NCI-H82 treated with DMSO at 0.1 percent for 48 hours (cell line): ENCODE results near the gene LTB4R.
"Not testable (repeated sequence)": the region's sequence is repeated elsewhere in the genome, so short reads cannot be mapped to it uniquely, and the experiment has no call there.

Experiments
- DNase-seq: peaks from one replicate; lab custom pipeline; 2025; ENCODE audit not compliant: unreplicated experiment; lab: John Stamatoyannopoulos, UW

Gene LTB4R

DNA sequence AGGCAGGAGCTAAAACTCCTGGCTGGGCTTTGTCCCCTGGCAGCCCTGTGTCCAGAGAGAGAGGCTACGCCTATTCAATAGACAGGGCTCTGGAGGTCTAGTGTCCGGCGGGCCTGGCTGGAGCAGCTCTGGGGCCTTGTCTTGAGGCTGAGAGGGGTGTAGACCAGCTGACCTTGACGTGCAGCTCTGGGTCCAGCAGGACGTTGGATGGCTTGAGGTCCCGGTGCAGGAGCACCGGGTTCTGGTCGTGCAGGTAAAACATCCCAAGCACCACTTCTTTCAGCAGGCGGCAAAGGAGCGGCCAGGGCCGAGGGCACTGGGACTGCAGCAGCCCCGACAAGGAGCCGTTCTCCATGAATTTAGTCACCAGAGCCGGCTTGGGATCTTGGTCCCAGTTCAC, 27.5 kb downstream of the LTB4R start:
- DNase-seq = no peak

DNA sequence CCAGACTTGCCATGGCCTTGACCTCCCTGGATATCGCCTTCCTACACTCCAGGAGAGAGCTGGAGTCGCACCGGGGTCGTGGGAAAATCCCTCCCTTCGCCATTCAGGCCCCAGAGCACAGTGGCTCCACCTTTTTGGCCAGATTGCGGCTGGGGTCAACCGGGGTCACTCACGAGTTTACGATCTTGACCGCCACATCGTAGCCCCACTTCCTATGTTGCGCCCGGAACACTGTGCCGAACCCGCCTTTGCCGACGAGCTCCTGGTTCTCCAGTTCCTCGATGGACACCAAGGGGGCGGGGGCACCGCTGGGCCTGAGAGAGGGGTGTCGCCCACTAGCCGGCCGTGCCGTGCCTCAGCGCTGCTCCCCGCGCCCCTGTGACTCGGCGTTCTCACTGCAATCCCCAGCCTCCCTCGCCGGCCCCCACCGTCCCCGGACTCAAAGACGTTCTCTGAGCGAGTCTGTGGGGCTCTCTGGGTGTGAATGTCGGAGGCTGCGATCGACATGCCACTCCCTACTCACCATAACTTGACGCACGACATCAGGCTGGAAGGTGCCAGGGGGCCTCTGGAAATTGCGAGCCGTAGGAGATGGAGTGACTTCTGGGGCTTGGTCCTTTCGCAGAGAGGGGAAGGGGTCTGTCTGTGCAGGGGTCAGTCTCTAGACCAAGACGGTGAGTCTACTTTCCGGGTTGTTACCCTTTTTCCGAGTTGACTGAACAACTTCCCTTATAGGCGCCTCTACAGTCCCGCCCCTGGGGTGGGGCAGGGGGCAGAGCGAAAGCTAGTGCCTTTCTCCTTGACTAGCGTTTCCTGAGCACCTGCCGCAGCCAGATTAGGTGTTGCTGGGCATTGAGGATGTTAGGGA, 28.2 kb downstream of the LTB4R start, which contains the start of gene RIPK3:
RIPK3 (minus strand) TSS at position 708 of the 868 bp plus-strand sequence; CDS start at position 543, 165 bp downstream.
- DNase-seq = no peak

DNA sequence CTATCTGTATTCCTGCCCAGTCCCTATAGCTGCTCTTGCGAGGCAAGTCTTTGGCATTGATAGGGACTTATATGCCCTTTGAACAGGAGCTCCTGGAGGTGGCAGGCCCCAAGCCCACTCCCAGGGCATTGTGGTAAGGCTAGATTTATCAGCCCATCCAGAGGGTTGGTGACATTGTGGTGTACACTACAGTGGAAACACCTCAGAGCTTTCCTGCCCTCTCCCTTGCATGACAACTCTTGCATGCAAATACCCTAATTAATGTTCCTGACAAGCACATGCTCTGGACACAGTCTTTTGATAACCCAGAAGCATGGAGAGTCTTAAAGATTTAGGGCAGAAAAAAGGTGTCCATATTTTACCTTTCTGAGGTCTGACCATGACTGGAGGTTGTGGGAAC, 29.3 kb downstream of the LTB4R start:
- DNase-seq = no peak

DNA sequence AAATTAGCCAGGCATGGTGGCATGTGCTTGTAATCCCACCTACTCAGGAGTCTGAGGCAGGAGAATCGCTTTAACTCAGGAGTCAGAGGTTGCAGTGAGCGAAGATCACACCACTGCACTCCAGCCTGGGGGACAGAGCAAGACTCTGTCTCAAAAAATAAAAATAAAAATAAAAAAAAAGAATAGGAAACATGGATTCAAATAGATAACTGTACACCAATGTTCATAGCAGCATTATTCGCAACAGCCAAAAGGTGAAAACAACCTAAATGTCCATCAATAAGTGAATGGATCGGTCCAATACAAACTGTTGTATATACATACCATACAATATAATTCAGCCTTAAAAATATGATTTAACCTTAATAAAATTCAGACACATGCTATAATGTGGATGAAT, 31.6 kb downstream of the LTB4R start:
- no peak for DNase-seq

DNA sequence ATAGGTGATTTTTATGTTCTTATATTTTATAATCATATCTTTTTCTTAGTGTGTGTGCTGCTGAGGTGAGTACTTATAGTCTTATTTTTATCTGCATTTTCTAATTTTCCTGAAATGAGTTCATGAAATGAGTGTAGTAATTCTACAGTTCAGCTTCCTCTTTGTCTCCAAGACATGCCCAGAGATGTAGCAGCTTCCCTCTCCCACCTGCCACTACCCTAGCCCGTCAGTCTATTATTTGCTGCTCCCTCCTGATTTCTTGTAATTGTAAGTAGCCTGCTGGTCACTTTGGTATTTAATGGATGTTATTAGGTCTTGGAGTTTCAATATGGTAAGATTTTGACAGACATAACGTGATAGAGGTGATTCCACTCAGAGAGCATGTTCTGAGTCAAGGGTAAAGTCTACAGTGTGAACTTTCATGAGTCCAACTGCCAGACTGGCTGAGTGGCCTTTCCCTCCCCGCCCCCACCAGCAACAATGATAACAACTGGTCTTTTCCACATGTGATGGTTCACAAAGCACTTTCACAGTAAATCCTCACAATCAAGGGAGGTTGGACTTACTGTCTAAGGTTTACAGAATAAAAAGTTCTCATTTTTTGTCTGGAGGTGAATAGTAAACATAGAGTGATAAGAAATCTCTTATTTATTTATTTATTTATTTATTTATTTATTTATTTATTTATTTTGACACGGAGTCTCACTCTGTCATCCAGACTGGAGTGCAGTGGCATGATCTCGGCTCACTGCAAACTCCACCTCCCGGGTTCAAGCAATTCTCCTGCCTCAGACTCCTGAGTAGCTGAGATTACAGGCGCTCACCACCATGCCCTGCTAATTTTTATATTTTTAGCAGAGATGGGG, 32.7 kb downstream of the LTB4R start:
- DNase-seq = no peak

DNA sequence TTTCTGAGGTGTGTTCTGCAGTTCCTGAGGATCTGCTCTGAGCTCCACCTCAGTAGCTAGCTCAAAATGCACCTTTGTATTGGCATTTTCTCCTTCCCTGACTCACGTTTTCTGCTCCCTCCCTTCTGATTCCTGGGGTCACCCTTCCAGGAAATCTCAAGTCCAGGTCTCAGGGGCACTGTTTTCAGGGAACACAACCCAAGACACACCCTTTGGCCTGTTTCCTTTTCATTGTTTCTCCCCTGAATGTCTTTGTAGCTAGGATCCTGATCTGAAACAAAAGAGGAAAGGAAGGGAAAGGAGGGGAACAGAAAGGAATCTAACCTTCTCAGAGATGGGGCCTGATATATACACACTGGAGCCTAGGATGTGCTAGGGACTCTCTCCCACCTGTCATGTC, 35.8 kb downstream of the LTB4R start:
- no peak for DNase-seq

DNA sequence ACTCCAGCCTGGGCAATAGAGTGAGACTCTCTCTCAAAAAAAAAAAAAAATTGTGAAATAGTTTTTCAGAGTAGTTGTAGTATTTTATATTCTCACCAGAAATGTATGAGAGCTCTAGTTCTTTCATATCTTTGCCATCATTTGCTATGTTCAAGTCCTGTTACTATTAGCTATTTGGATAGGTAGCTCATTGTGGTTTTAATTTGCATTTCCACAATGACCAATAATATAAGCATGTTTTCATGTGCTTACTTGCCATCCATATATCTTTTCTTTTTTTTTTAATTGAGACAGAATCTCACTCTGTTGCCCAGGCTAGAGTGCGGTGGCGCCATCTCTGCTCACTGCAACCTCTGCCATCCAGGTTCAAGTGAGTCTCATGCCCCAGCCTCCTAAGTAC, 36.9 kb downstream of the LTB4R start:
- DNase-seq = no peak

DNA sequence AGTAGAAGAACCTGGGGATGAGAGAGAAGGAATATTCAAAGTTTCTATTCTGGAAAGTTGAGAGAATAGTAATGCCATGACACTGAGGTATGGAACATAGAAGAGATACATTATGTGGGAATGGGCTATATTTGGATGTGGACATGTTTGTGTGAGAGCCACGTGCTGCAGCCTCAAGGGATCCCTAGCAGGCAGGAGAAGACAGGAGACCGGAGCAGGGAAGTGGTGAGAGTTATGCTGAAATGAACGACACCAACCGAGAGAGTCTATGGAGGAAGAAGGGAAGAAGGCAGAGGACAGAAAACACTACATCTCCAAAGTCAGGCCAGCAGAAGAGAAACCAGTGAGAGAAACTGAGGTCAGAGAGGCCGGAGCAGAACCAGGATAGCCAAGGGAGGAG, 38.4 kb downstream of the LTB4R start:
- no peak for DNase-seq

DNA sequence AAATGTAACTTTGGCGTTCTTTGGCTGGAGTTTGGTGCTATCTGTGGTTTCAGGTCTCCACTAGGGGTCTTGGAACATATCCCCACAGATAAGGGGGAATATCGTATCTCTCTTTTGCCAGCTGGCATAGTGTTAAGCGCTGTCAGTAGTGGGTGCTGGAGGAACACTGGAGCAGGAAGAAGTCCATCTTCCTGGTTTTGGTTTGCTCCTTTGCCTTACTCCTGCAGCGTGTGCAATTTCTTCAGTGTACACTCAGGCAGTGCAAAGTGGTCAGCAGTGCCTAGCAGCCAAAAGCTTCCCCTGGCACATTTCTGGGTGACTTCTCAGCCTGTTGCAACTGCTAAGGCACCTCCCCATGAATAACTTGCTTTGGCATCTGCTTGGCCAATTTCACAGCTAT, 40.2 kb downstream of the LTB4R start:
- DNase-seq = no peak

DNA sequence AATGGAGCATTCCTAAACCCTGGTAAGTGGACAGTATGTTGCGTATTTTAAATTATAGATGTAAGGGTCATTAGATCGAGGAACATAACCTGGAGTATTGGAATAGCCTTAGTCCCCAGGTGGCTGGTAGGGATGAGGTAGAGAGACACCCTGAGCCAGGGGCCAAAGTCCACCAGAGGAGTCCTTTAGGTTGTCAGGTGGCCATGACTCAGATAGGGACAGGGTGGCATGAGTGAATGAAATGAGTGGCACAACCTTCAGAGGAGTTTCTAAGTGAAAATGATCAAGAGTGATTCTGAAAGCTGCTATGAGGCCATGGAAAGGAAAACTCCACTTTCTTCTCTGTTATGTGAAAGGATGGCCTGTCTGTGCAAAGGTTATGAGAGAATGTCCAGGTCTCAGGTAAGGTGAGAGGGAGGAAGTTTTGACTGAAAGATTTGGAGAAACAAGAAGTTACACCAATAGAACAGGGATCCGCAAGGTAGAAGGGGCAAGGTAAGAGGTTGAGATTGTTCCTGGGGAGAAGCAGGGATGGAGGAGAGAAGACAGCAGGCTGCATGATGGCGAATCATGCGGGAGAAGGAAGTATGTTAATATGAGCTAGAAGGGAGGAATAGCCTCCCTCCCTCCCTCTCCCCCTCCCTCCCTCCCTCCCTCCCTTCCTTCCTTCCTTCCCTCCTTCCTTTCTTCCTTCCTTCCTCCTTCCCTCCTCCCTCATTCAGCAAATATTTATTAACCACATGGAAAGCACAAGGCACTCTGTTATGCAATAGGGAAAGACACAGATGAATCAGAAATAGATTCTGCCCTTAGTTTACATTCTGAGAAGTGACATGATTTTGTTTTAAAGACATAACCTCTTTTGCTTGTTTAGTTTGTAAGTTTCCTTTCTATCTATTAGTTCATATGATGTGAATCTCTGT, 42.5 kb downstream of the LTB4R start:
- DNase-seq = no peak

DNA sequence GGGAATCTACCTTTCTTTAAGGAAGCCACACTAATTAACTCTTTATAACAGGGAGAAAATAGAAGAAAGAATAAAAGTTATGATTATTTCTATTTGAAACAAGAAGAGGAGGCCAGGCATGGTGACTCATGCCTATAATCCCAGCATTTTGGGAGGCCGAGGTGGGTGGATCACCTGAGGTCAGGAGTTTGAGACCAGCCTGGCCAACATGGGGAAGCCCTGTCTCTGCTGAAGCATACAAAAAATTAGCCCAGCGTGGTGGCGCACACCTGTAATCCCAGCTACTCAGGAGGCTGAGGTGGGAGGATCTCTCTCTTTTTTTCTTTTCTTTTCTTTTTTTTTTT, 43.2 kb downstream of the LTB4R start:
- not testable (repeated sequence) for DNase-seq

DNA sequence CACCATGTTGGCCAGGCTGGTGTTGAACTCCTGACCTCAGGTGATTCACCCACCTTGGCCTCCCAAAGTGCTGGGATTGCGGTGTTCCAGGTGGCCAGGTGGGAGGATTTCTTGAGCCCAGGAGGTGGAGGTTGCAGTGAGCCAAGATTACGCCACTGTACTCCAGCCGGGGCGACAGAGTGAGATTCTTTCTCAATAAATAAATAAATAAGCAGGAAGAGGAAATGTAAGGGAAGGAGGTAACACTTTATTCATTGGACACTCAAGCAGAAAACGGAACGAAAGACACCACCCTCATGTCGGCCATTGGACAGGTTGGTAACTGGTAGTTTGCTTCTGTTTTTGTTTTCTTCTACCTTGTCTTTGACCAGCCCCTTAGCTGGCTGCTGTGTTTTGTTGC, 43.7 kb downstream of the LTB4R start:
- no peak for DNase-seq

DNA sequence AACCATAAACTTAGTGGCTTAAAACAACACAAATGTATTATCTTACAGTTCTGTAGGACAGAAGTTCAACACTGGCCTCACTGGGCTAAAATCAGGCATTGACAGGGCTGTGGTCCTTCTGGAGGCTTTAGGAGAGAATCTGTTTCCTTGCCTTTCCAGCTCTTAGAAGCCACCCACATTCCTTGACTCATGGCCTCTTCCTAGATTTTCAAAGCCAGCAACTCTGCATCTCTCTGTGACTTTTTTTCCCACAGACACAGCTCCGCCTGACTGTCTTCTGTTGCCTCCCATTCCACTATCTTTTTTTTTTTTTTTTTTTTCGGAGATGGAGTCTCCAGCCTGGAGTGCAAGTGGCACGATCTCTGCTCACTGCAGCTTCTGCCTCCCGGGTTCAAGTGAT, 44.9 kb downstream of the LTB4R start:
- DNase-seq = no peak

DNA sequence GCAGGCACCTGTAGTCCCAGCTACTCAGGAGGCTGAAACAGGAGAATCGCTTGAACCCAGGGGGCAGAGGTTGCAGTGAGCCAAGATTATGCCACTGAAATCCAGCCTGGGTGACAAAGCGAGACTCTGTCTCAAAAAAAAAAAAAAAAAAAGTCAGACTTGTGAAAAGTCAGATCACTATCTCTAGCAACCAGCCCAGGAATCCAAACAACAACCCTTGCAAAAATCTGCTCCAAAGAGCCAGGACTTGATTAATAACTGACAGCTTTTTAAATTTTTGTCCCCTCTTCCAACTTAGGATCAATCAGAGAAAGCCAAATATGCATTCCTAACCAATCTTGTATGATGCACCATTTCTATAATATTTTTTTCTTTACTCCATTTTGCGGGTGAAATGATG, 49.0 kb downstream of the LTB4R start:
- DNase-seq = no peak

DNA sequence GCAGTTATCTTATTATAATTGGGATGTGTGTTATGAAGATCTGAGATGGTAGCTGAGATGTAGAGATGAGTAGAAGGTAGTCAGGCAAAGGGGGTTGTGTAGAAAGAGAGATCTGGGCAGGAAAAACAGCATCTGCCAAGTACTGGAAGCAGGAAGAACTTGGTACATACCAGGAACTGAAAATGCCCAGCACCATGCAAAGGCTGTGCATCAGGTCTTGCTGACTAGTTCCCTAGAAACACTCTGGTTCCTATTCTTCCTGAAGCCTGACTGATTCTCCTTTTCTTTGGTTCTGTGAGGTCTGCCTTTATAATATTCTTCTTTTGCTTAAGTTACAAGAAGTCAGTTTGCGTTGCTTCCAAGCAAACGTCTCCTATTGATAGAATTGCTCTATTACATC, 50.0 kb downstream of the LTB4R start:
- no peak for DNase-seq

DNA sequence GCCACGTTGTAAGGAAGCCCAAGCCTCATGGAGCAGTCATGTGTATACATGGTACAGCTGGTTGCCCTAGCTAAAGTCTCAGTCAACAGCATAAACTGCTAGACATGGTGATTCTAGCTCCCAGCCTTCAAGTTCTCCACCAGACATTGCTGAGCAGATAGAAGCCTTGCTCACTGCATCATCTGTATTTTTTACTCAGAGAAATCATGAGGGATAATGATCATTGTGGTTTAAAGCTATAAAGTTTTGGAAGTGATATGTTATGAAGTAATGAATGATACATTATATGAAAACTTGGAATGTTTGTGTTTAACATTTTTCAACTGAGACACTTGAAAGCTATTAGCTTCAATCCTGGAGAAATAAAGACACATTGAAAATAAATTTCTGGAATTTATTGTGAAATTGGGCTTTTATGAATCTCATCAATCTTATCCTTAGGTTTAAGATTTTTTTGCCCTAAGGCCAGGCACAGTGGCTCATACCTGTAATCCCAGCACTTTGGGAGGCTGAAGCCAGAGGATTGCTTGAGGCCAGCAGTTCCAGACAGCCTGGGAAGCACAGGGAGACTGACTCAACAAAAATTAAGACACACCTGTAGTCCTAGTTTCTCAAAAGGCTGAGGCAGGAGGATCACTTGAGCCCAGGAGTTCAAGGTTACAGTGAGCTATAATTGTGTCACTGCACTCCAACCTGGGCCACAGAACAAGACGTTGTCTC, 51.1 kb downstream of the LTB4R start:
- no peak for DNase-seq

DNA sequence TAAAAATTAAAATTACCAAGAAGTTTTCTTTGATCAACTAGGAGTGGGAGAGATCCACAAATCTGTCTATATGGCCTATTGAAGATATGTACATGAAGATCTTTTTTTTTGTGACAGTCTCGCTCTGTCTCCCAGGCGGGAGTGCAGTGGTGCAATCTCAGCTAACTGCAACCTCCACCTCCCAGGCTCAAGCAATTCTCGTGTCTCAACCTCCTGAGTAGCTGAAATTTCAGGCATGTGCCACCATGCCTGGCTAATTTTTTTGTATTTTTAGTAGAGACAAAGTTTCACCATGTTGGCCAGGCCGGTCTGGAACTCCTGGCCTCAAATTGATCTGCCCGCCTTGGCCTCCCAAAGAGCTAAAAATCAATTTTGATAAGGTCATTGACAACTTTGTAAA, 52.1 kb downstream of the LTB4R start:
- no peak for DNase-seq

DNA sequence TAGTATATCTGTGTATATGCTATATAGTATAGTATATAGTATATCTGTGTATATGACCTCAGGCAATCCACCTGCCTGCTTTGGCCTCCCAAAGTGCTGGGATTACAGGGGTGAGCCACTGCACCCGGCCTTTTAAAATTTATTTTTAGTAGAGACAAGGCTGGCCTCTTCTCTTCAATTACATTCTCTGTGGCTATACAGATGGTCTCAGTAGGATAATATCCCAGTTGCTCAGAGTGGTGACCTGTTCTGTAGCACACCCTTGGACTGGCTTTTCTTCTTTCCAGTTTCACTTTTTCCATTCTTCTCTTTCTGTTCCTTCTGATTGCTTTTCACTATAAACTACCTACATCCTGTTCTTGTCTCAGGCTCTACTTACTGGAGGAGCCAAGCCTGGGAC, 53.5 kb downstream of the LTB4R start:
- no peak for DNase-seq

DNA sequence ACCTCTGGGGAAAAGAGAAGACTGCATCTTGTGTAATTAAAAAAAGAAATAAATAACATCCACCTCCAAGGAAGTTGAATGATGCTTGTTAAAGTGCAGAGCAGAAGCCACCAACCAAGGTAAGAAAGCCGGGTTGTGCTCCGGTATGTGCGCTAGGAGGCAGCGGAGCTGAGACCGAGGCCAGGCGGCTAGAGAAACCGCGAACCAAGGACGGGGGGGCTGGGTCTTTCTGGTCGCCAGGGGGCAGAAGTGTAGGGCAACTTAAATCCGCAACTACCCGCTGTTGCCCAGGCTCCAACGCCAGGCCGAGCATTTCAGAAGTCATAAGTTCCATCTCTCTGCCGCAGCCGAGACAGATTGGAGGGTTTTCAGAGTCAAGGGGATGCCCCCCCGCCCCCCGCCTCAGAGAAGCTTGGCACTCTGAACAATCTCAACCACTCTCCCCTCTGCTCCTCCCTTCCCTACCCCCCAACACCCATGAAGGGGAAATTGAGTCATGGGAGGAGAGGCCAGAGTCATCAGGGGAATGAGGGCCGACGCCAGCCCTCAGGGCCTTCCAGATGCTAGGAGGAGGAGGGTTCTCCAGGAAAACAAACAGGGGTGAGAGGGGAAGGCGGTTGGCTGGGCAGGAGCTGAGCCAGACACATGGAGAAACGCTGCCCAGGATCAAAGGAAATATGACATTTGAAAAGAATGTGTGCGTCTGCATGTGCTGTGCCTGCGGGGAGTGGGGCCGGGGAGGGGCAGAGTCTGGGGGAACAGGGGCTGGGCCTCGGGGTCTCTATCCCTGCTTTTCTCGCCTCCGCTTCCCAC, 54.5 kb downstream of the LTB4R start:
- DNase-seq = peak; percentile 53

DNA sequence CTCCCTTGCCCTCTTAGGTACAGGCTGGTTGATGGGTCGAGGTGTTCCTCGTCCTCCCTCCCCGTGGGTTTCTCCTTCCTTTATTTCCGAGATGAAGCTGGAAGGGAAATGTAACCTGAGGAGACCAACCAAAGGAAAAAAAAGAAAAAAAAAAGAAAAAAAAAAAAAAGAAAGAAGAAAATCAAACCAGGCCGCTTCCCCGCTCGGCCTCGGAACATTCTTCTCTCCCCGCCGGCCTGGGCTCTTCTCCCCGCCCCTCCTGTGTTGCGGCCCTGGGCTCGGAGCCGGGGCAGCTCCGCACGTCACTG, 55.1 kb downstream of the LTB4R start:
- no peak for DNase-seq
